ENCODE data around the gene NHSL1.

The NHSL1 gene

GRCh38 chr6:138531387-138531786, 32.1 kb upstream of the NHSL1 start:
- peaks cover 24% of the 10 kb centered on the region for H3K4me1 ChIP-seq (ENCODE audit: control insufficient read depth, insufficient read depth, low read length)
- H3K9me3 ChIP-seq (ENCODE audit: control insufficient read depth, insufficient read depth, low read depth, low read length), result no peaks in the 10 kb centered on the region
- ChIA-PET POLR2A (no interaction called here), CTCF (no interaction called here)
- H3K4me3 ChIP-seq (ENCODE audit: low read depth, low read length), result no peak overlapping the region
- TF ChIP-seq ZNF121 (tag by site-specific recombination; IDR thresholded peaks at IDR 0.05) (0 out of 2 replicates have a peak, but pooled peaks have one; percentile 29), SP2 (tag by site-specific recombination; IDR thresholded peaks at IDR 0.05) (no peak), ZFP41 (tag by site-specific recombination; IDR thresholded peaks at IDR 0.05; ENCODE audit: borderline replicate concordance) (no peak), ZNF302 (tag by site-specific recombination; IDR thresholded peaks at IDR 0.05; ENCODE audit: low read depth) (no peak), KLF16 (tag by site-specific recombination; IDR thresholded peaks at IDR 0.05) (no peak), ZNF785 (tag by site-specific recombination; IDR thresholded peaks at IDR 0.05) (no peak)
- H3K27ac ChIP-seq (ENCODE audit: extremely low read depth, low read depth, low read length), result no peak overlapping the region
- H3K36me3 ChIP-seq (ENCODE audit: control insufficient read depth in 2 of 2, insufficient read depth in 1 of 2, low read length in 2 of 2), result no peaks in the 10 kb centered on the region

- no peak overlapping the region for H3K27ac ChIP-seq (ENCODE audit: extremely low read depth, low read depth, low read length)
- H3K36me3 ChIP-seq (ENCODE audit: control insufficient read depth in 2 of 2, insufficient read depth in 1 of 2, low read length in 2 of 2), result no peaks in the 10 kb centered on the region
- CTCF ChIA-PET, result no interaction called here
- H3K4me3 ChIP-seq (ENCODE audit: low read depth, low read length), result no peak overlapping the region
- POLR2A ChIA-PET, result no interaction called here
- no peaks in the 10 kb centered on the region for H3K9me3 ChIP-seq (ENCODE audit: control insufficient read depth, insufficient read depth, low read depth, low read length)
- TF ChIP-seq ZNF488 (tag by site-specific recombination; IDR thresholded peaks at IDR 0.05) (no peak), ZBTB17 (tag by site-specific recombination; IDR thresholded peaks at IDR 0.05) (0 out of 2 replicates have a peak, but pooled peaks have one; percentile 13), ZNF223 (tag by site-specific recombination; IDR thresholded peaks at IDR 0.05) (no peak), ZNF777 (tag by site-specific recombination; IDR thresholded peaks at IDR 0.05; ENCODE audit: borderline replicate concordance) (no peak), ZFP69B (tag by site-specific recombination; IDR thresholded peaks at IDR 0.05) (no peak)
- H3K4me1 ChIP-seq (ENCODE audit: control insufficient read depth, insufficient read depth, low read length), result peaks cover 27% of the 10 kb centered on the region
Observed at GRCh38 chr6:138529478-138529877, 30.2 kb upstream of the NHSL1 start.

GRCh38 chr6:138528956-138529355, 29.7 kb upstream of the NHSL1 start:
- no peak overlapping the region for H3K27ac ChIP-seq (ENCODE audit: extremely low read depth, low read depth, low read length)
- ChIA-PET CTCF (no interaction called here), POLR2A (no interaction called here)
- no peak for TF ChIP-seq RBAK (tag by site-specific recombination; IDR thresholded peaks at IDR 0.05)
- TF ChIP-seq PRDM6 (tag by site-specific recombination; IDR thresholded peaks at IDR 0.05), result 0 out of 2 replicates have a peak, but pooled peaks have one; percentile 6
- TF ChIP-seq ZNF670 (tag by site-specific recombination; IDR thresholded peaks at IDR 0.05; ENCODE audit: low read depth), result no peak
- no peak overlapping the region for H3K4me3 ChIP-seq (ENCODE audit: low read depth, low read length)
- H3K36me3 ChIP-seq (ENCODE audit: control insufficient read depth in 2 of 2, insufficient read depth in 1 of 2, low read length in 2 of 2), result no peaks in the 10 kb centered on the region
- no peaks in the 10 kb centered on the region for H3K9me3 ChIP-seq (ENCODE audit: control insufficient read depth, insufficient read depth, low read depth, low read length)
- peaks cover 27% of the 10 kb centered on the region for H3K4me1 ChIP-seq (ENCODE audit: control insufficient read depth, insufficient read depth, low read length)

- H3K27ac ChIP-seq (ENCODE audit: extremely low read depth, low read depth, low read length), result no peak overlapping the region
- H3K4me3 ChIP-seq (ENCODE audit: low read depth, low read length), result no peak overlapping the region
- CTCF ChIA-PET, result interaction anchor here (0.5 to 2.9 kb wide), 7 partner anchors 8 to 589 kb away, joined by 3 to 18 read pairs (median 4); no protein-coding TSS in a partner anchor
- H3K9me3 ChIP-seq (ENCODE audit: control insufficient read depth, insufficient read depth, low read depth, low read length), result no peaks in the 10 kb centered on the region
- no peaks in the 10 kb centered on the region for H3K36me3 ChIP-seq (ENCODE audit: control insufficient read depth in 2 of 2, insufficient read depth in 1 of 2, low read length in 2 of 2)
- POLR2A ChIA-PET, result no interaction called here
- peaks cover 27% of the 10 kb centered on the region for H3K4me1 ChIP-seq (ENCODE audit: control insufficient read depth, insufficient read depth, low read length)
- TF ChIP-seq HOXD13 (CRISPR knock-in tag; IDR thresholded peaks at IDR 0.05; ENCODE audit: borderline replicate concordance), result no peak
- TF ChIP-seq ZNF184 (tag by site-specific recombination; IDR thresholded peaks at IDR 0.05), result no peak
- TF ChIP-seq KLF8 (tag by site-specific recombination; IDR thresholded peaks at IDR 0.05), result no peak
- TF ChIP-seq ZSCAN18 (tag by site-specific recombination; IDR thresholded peaks at IDR 0.05), result no peak
- no peak for TF ChIP-seq ZNF776 (tag by site-specific recombination; IDR thresholded peaks at IDR 0.05; ENCODE audit: borderline replicate concordance)
- TF ChIP-seq ZNF785 (tag by site-specific recombination; IDR thresholded peaks at IDR 0.05), result no peak
- no peak for TF ChIP-seq ZBTB49 (tag by site-specific recombination; IDR thresholded peaks at IDR 0.05; ENCODE audit: low read depth)
- no peak for TF ChIP-seq ZNF335 (tag by site-specific recombination; conservative IDR thresholded peaks at IDR 0.05)
Observed at GRCh38 chr6:138528137-138528536, 28.8 kb upstream of the NHSL1 start.
